Kidney epithelial cell (primary cell): Measurements from ENCODE around the gene MARCKSL1. TPM values are rescaled to one million over a fixed set of nuclear protein-coding genes. Genes with fewer than 3 reads are reported as not detected.

ENCODE experiments used
- DNase-seq: peaks from one replicate; pipeline ENCODE4 v3.0.0-alpha.2; 2010; ENCODE audit warnings: low read depth
- H3K27me3 ChIP-seq: 2 replicates; pipeline ENCODE4 v1.6.0; 2011; ENCODE audit warnings: low read length; ENCODE audit not compliant: control insufficient read depth, insufficient read depth
- H3K36me3 ChIP-seq: 2 replicates; pipeline ENCODE4 v1.5.1; 2011; ENCODE audit warnings: low read length; ENCODE audit not compliant: control insufficient read depth, insufficient read depth
- H3K4me3 ChIP-seq: 2 replicates; pipeline ENCODE4 v1.5.1; 2011; ENCODE audit warnings: low read depth, mild to moderate bottlenecking, control low read depth, low read length
- CTCF ChIP-seq: IDR thresholded peaks from 2 replicates; pipeline ENCODE4 v1.5.1; 2011; ENCODE audit warnings: mild to moderate bottlenecking, moderate library complexity, low read length, control low read depth, inconsistent platforms; ENCODE audit not compliant: insufficient read depth, poor library complexity, severe bottlenecking
- total RNA-seq: library from RNA; depleted of rRNA; stranded (reverse); fragments of >200 nt; gene quantifications from 2 replicates; pipeline ENCODE4 v1.2.3, GENCODE V29; 2015

The MARCKSL1 gene
- total RNA-seq, 1 donor from 2014 or later = 184 TPM

- DNase-seq = no peak
- no peaks in the 10 kb centered on the region for H3K36me3 ChIP-seq
- H3K27me3 ChIP-seq = no peaks in the 10 kb centered on the region
- TF ChIP-seq CTCF = no peak
- no peak overlapping the region for H3K4me3 ChIP-seq
Measured at GRCh38 chr1:32342704-32343103, 6.7 kb upstream of the MARCKSL1 start.

GRCh38 chr1:32341971-32342370 is 5.9 kb upstream of the MARCKSL1 start:
- Histone ChIP-seq H3K4me3 (no peak overlapping the region), H3K36me3 (no peaks in the 10 kb centered on the region), H3K27me3 (no peaks in the 10 kb centered on the region)
- DNase-seq = no peak
- TF ChIP-seq CTCF = no peak

GRCh38 chr1:32341186-32341757 is 5.2 kb upstream of the MARCKSL1 start:
- no peak for TF ChIP-seq CTCF
- no peak for DNase-seq
- H3K4me3 ChIP-seq = no peak overlapping the region
- no peaks in the 10 kb centered on the region for H3K36me3 ChIP-seq
- H3K27me3 ChIP-seq = no peaks in the 10 kb centered on the region

GRCh38 chr1:32339363-32339978 is 3.4 kb upstream of the MARCKSL1 start:
- no peak for TF ChIP-seq CTCF
- H3K4me3 ChIP-seq = no peak overlapping the region
- H3K36me3 ChIP-seq = no peaks in the 10 kb centered on the region
- DNase-seq = no peak
- H3K27me3 ChIP-seq = no peaks in the 10 kb centered on the region

- no peak for DNase-seq
- Histone ChIP-seq H3K4me3 (no peak overlapping the region), H3K27me3 (no peaks in the 10 kb centered on the region), H3K36me3 (no peaks in the 10 kb centered on the region)
- no peak for TF ChIP-seq CTCF
Measured at GRCh38 chr1:32338637-32339145, 2.7 kb upstream of the MARCKSL1 start.
